ENCODE data around the gene CLCN5.

The CLCN5 gene

GRCh38 chrX:50115973-50116372 lies 193.6 kb downstream of the CLCN5 start:
- TF ChIP-seq MAX (IDR thresholded peaks at IDR 0.05) (no peak), YY1 (IDR thresholded peaks at IDR 0.05; ENCODE audit: low read depth) (no peak), TEAD4 (IDR thresholded peaks at IDR 0.05) (no peak), EP300 (IDR thresholded peaks at IDR 0.05; ENCODE audit: borderline replicate concordance) (no peak), ZBTB7A (IDR thresholded peaks at IDR 0.05; ENCODE audit: low read depth) (no peak), NFIC (IDR thresholded peaks at IDR 0.05) (no peak), TCF12 (IDR thresholded peaks at IDR 0.05; ENCODE audit: low read depth) (no peak), FOXM1 (IDR thresholded peaks at IDR 0.05; ENCODE audit: borderline replicate concordance, low read depth) (no peak), CREB1 (IDR thresholded peaks at IDR 0.05; ENCODE audit: low read depth) (no peak), CEBPB (IDR thresholded peaks at IDR 0.05) (no peak), TAF1 (IDR thresholded peaks at IDR 0.05; ENCODE audit: low read depth) (no peak), EGR1 (IDR thresholded peaks at IDR 0.05) (no peak), RAD21 (IDR thresholded peaks at IDR 0.05; ENCODE audit: low read depth) (no peak), USF1 (IDR thresholded peaks at IDR 0.05) (no peak), REST (IDR thresholded peaks at IDR 0.05; ENCODE audit: low read depth) (no peak)

- no peak for TF ChIP-seq MAX (IDR thresholded peaks at IDR 0.05)
- no peak for TF ChIP-seq YY1 (IDR thresholded peaks at IDR 0.05; ENCODE audit: low read depth)
- TF ChIP-seq USF1 (IDR thresholded peaks at IDR 0.05): no peak
- no peak for TF ChIP-seq CEBPB (IDR thresholded peaks at IDR 0.05)
- no peak for TF ChIP-seq REST (IDR thresholded peaks at IDR 0.05; ENCODE audit: low read depth)
- TF ChIP-seq EGR1 (IDR thresholded peaks at IDR 0.05): no peak
- no peak for TF ChIP-seq TCF12 (IDR thresholded peaks at IDR 0.05; ENCODE audit: low read depth)
- no peak for TF ChIP-seq CREB1 (IDR thresholded peaks at IDR 0.05; ENCODE audit: low read depth)
- TF ChIP-seq RAD21 (IDR thresholded peaks at IDR 0.05; ENCODE audit: low read depth): no peak
- TF ChIP-seq ZBTB7A (IDR thresholded peaks at IDR 0.05; ENCODE audit: low read depth): no peak
- TF ChIP-seq EP300 (IDR thresholded peaks at IDR 0.05; ENCODE audit: borderline replicate concordance): no peak
- no peak for TF ChIP-seq NFIC (IDR thresholded peaks at IDR 0.05)
- TF ChIP-seq FOXM1 (IDR thresholded peaks at IDR 0.05; ENCODE audit: borderline replicate concordance, low read depth): no peak
- no peak for TF ChIP-seq TEAD4 (IDR thresholded peaks at IDR 0.05)
- no peak for TF ChIP-seq TAF1 (IDR thresholded peaks at IDR 0.05; ENCODE audit: low read depth)
These were observed 195.1 kb downstream of the CLCN5 start for GRCh38 chrX:50117476-50117875.

- TF ChIP-seq REST (IDR thresholded peaks at IDR 0.05; ENCODE audit: low read depth) (no peak), TCF12 (IDR thresholded peaks at IDR 0.05; ENCODE audit: low read depth) (no peak), TAF1 (IDR thresholded peaks at IDR 0.05; ENCODE audit: low read depth) (no peak), TEAD4 (IDR thresholded peaks at IDR 0.05) (no peak), RAD21 (IDR thresholded peaks at IDR 0.05; ENCODE audit: low read depth) (no peak), EGR1 (IDR thresholded peaks at IDR 0.05) (no peak), USF1 (IDR thresholded peaks at IDR 0.05) (no peak), ZBTB7A (IDR thresholded peaks at IDR 0.05; ENCODE audit: low read depth) (no peak), MAX (IDR thresholded peaks at IDR 0.05) (no peak), CREB1 (IDR thresholded peaks at IDR 0.05; ENCODE audit: low read depth) (no peak)
These were observed 203.1 kb downstream of the CLCN5 start for GRCh38 chrX:50125480-50125879.

GRCh38 chrX:50147972-50148371 lies 225.6 kb downstream of the CLCN5 start:
- no peak for TF ChIP-seq CREB1 (IDR thresholded peaks at IDR 0.05; ENCODE audit: low read depth)
- no peak for TF ChIP-seq ZBTB7A (IDR thresholded peaks at IDR 0.05; ENCODE audit: low read depth)
- no peak for TF ChIP-seq TEAD4 (IDR thresholded peaks at IDR 0.05)
- no peak for TF ChIP-seq TAF1 (IDR thresholded peaks at IDR 0.05; ENCODE audit: low read depth)
- no peak for TF ChIP-seq FOXM1 (IDR thresholded peaks at IDR 0.05; ENCODE audit: borderline replicate concordance, low read depth)
- no peak for TF ChIP-seq REST (IDR thresholded peaks at IDR 0.05; ENCODE audit: low read depth)
- TF ChIP-seq CEBPB (IDR thresholded peaks at IDR 0.05): no peak
- no peak for TF ChIP-seq YY1 (IDR thresholded peaks at IDR 0.05; ENCODE audit: low read depth)
- TF ChIP-seq MAX (IDR thresholded peaks at IDR 0.05): no peak
